ENCODE data around the gene TGFBRAP1. TPM values are rescaled to one million over a fixed set of nuclear protein-coding genes. Genes with fewer than 3 reads are reported as not detected.

Gene TGFBRAP1
- total and polyA plus RNA-seq, 2 donors (not counting 3 experiments of a cell fraction or from before 2014, with no cell fraction given) = 25.4 to 37.6 TPM

GRCh38 chr2:105323111-105323510 lies 6.4 kb downstream of the TGFBRAP1 start:
- no peak overlapping the region for H3K4me2 ChIP-seq (ENCODE audit: insufficient read depth, low read length)
- no peaks in the 10 kb centered on the region for H3K9me3 ChIP-seq (replicated peaks; ENCODE audit: control insufficient read depth, insufficient read depth, low read length)
- no TSS peak for BruUV-seq (replicated peaks)
- ChIA-PET POLR2A (no interaction called here), CTCF (interaction anchor here (1.2 kb wide), 1 partner anchor 35 kb away, joined by 5 read pairs; no protein-coding TSS in a partner anchor)
- H3K9me1 ChIP-seq (replicated peaks; ENCODE audit: control insufficient read depth, extremely low read depth, insufficient read depth, low read length) = no peaks in the 10 kb centered on the region
- FAIRE-seq (no peak), DNase-seq (ENCODE audit: low read depth, low spot score) (peak; percentile 29)
- H3K4me1 ChIP-seq (ENCODE audit: control insufficient read depth, extremely low read depth, insufficient read depth, low read length) = peaks cover 45% of the 10 kb centered on the region
- H3K79me2 ChIP-seq (ENCODE audit: control insufficient read depth, insufficient read depth, low read length) = peaks cover 76% of the 10 kb centered on the region
- no peak for TF ChIP-seq FOS (IDR thresholded peaks at IDR 0.05; ENCODE audit: borderline replicate concordance, insufficient read depth, low read length)
- no peak for TF ChIP-seq MAX (IDR thresholded peaks at IDR 0.05; ENCODE audit: insufficient read depth, insufficient read length)
- no peak for TF ChIP-seq GATA2 (IDR thresholded peaks at IDR 0.05; ENCODE audit: insufficient read depth, insufficient read length, low read depth, low read length)
- TF ChIP-seq POLR2A (IDR thresholded peaks at IDR 0.05; ENCODE audit: low read depth, low read length) = no peak
- no peak for TF ChIP-seq POLR2AphosphoS5 (IDR thresholded peaks at IDR 0.05; ENCODE audit: insufficient read depth, low read depth, low read length)
- TF ChIP-seq EZH2 (IDR thresholded peaks at IDR 0.05; ENCODE audit: borderline replicate concordance, low read depth, low read length, severe bottlenecking) = no peak
- no peak for TF ChIP-seq MYC (IDR thresholded peaks at IDR 0.05; ENCODE audit: low read depth, low read length)
- TF ChIP-seq JUN (IDR thresholded peaks at IDR 0.05; ENCODE audit: borderline replicate concordance, insufficient read depth, insufficient read length, low read depth) = no peak
- TF ChIP-seq CTCF (IDR thresholded peaks at IDR 0.05; ENCODE audit: extremely low read depth in 1 of 2, insufficient read depth in 1 of 2, low read depth in 1 of 2, low read length in 2 of 2) = no peak
- no peaks in the 10 kb centered on the region for H3K27me3 ChIP-seq (ENCODE audit: control insufficient read depth in 2 of 2, insufficient read depth in 2 of 2, low read length in 2 of 2)
- no peak overlapping the region for H3K27ac ChIP-seq (ENCODE audit: insufficient read depth, low read depth, low read length)
- no peaks in the 10 kb centered on the region for H3K36me3 ChIP-seq (ENCODE audit: control insufficient read depth in 2 of 2, extremely low read depth in 1 of 2, insufficient read depth in 2 of 2, low read length in 2 of 2)
- dilution Hi-C loops (cut with MboI; ENCODE audit: extremely low pct_ligation_motif_present, low sequenced_read_pairs) = no loop called here
- H3K9ac ChIP-seq (replicated peaks; ENCODE audit: extremely low read depth, insufficient read depth, low read length) = no peak overlapping the region
- no peak overlapping the region for H3K4me3 ChIP-seq (replicated peaks in 1 of 3; ENCODE audit: insufficient read depth in 1 of 3, low read depth in 1 of 3, low read length in 3 of 3)
- intact Hi-C loops (cut with micrococcal nuclease) = loop anchor here (10.0 kb wide), 1 partner anchor 872 kb away; the partner anchor contains the start of gene UXS1
- no peak overlapping the region for H2AFZ ChIP-seq (ENCODE audit: low read depth, low read length)
- H4K20me1 ChIP-seq (replicated peaks; ENCODE audit: control insufficient read depth, extremely low read depth, insufficient read depth, low read length) = no peaks in the 10 kb centered on the region
